ENCODE data around the gene TP73. TPM values are rescaled to one million over a fixed set of nuclear protein-coding genes. Genes with fewer than 3 reads are reported as not detected.

The TP73 gene
- total and polyA plus RNA-seq, 8 donors = 1.6 to 2.7 (median 2.0) TPM

- ATAC-seq (no peak), DNase-seq (peak in 1 of 4 donors; percentile 78)
- peak overlapping the region in 1 of 2 donors; percentile 89 for H3K27ac ChIP-seq
- H3K36me3 ChIP-seq = no peaks in the 10 kb centered on the region
- H3K4me3 ChIP-seq = no peak overlapping the region
- intact Hi-C loops (cut with DNase I) = no loop called here
- no peak for TF ChIP-seq CTCF (IDR thresholded peaks at IDR 0.05)
- no peaks in the 10 kb centered on the region for H3K9me3 ChIP-seq
- peaks cover 0 to 31% of the 10 kb centered on the region in 2 donors for H3K4me1 ChIP-seq
- peaks cover 0 to 32% of the 10 kb centered on the region in 2 donors for H3K27me3 ChIP-seq
These were observed 25.2 kb downstream of the TP73 start for GRCh38 chr1:3677484-3677883.

- no peaks in the 10 kb centered on the region for H3K9me3 ChIP-seq
- peaks cover 0 to 25% of the 10 kb centered on the region in 2 donors for H3K27me3 ChIP-seq
- no peaks in the 10 kb centered on the region for H3K36me3 ChIP-seq
- H3K4me1 ChIP-seq = peaks cover 0 to 31% of the 10 kb centered on the region in 2 donors
- TF ChIP-seq CTCF (IDR thresholded peaks at IDR 0.05) = no peak
- ATAC-seq = no peak
- peak in 1 of 4 donors; percentile 83 for DNase-seq
- peak overlapping the region in 1 of 2 donors; percentile 89 for H3K27ac ChIP-seq
- H3K4me3 ChIP-seq = no peak overlapping the region
- intact Hi-C loops (cut with DNase I) = no loop called here
These were observed 26.2 kb downstream of the TP73 start for GRCh38 chr1:3678361-3679097.

GRCh38 chr1:3679098-3679555, 26.8 kb downstream of the TP73 start:
- no peak overlapping the region for H3K4me3 ChIP-seq
- no peaks in the 10 kb centered on the region for H3K36me3 ChIP-seq
- H3K4me1 ChIP-seq = peaks cover 0 to 36% of the 10 kb centered on the region in 2 donors
- no peak for TF ChIP-seq CTCF (IDR thresholded peaks at IDR 0.05)
- intact Hi-C loops (cut with DNase I) = no loop called here
- peaks cover 0 to 25% of the 10 kb centered on the region in 2 donors for H3K27me3 ChIP-seq
- peak overlapping the region in 1 of 2 donors; percentile 89 for H3K27ac ChIP-seq
- DNase-seq = peak in 1 of 4 donors; percentile 76
- no peaks in the 10 kb centered on the region for H3K9me3 ChIP-seq
- ATAC-seq = no peak

- H3K27me3 ChIP-seq = peaks cover 0 to 28% of the 10 kb centered on the region in 2 donors
- H3K4me1 ChIP-seq = peaks cover 0 to 38% of the 10 kb centered on the region in 2 donors
- H3K9me3 ChIP-seq = no peaks in the 10 kb centered on the region
- no peaks in the 10 kb centered on the region for H3K36me3 ChIP-seq
- peak in 1 of 4 donors; percentile 48 for DNase-seq
- ATAC-seq = no peak
- intact Hi-C loops (cut with DNase I) = no loop called here
- no peak overlapping the region for H3K27ac ChIP-seq
- no peak for TF ChIP-seq CTCF (IDR thresholded peaks at IDR 0.05)
- H3K4me3 ChIP-seq = no peak overlapping the region
These were observed 27.6 kb downstream of the TP73 start for GRCh38 chr1:3679799-3680453.
